Right lobe of liver (tissue), 6 donors: Measurements from ENCODE around the gene KARS1. TPM values are rescaled to one million over a fixed set of nuclear protein-coding genes. Genes with fewer than 3 reads are reported as not detected.
A peak's percentile ranks its signal among the peaks of the same experiment; 100 is the strongest.

Experiments used
- ATAC-seq, 4 donors: fragments of 200-7000 bp; cut with Tn5 transposase; one replicate each; pipeline ENCODE4 v1.9.1; 2020; ENCODE audit warnings: mild to moderate bottlenecking in 4 of 4, moderate library complexity in 4 of 4
- DNase-seq, 3 donors: peaks; one replicate each; pipeline ENCODE4 v3.0.0-alpha.2; 2020
- H3K27ac ChIP-seq, 3 donors: fragments of 200-600 bp; one replicate each; pipeline ENCODE4 v1.8.0; 2022
- H3K27me3 ChIP-seq, 2 donors: fragments of 200-600 bp; one replicate each; pipeline ENCODE4 v1.8.0; 2022
- H3K36me3 ChIP-seq, 4 donors: fragments of 200-600 bp; sonication (generic) in 1 of 4; one replicate each; pipeline versions ENCODE4 v1.5.1 to v1.8.0; 2017 to 2022; ENCODE audit warnings: control low read depth in 1 of 4
- H3K4me1 ChIP-seq, 4 donors: fragments of 200-600 bp; sonication (generic) in 1 of 4; one replicate each; pipeline versions ENCODE4 v1.5.1 to v1.8.0; 2017 to 2022; ENCODE audit warnings: control low read depth in 1 of 4
- H3K4me3 ChIP-seq, 3 donors: fragments of 200-600 bp; one replicate each; pipeline ENCODE4 v1.8.0; 2022
- H3K9me3 ChIP-seq, 4 donors: fragments of 200-600 bp; sonication (generic) in 1 of 4; one replicate each; pipeline versions ENCODE4 v1.5.1 to v1.8.0; 2017 to 2022; ENCODE audit warnings: control low read depth in 1 of 4
- CTCF ChIP-seq, 4 donors: fragments of 200-600 bp in 3 of 4; fragments of 450-650 bp in 1 of 4; IDR thresholded peaks; one replicate each; pipeline versions ENCODE4 v1.5.1 to v1.8.0; 2016 to 2022; ENCODE audit warnings: antibody characterized with exemption in 4 of 4, mild to moderate bottlenecking in 2 of 4
- POLR2A ChIP-seq: fragments of 450-650 bp; IDR thresholded peaks from one replicate; pipeline ENCODE4 v1.6.1; 2017; ENCODE audit warnings: antibody characterized with exemption, mild to moderate bottlenecking
- WGBS: methylation state at CpG from one replicate; pipeline ENCODE4 v1.1.6; 2018; ENCODE audit warnings: low coverage, low lambda C conversion rate; ENCODE audit not compliant: insufficient coverage; ENCODE audit errors: missing lambda C conversion rate; 5-methylcytosine and 5-hydroxymethylcytosine counted together
- intact Hi-C, 2 donors: fragments of 100-400 bp; cut with DNase I; formaldehyde crosslinking; loops; one replicate each; pipeline versions ENCODE4 v1.11.2 to v1.14.1; 2022
- total RNA-seq, 6 experiments: library from RNA; depleted of rRNA in 2 of 6; stranded (reverse); fragments of >200 nt in 2 of 6; fragmentation: NEBNext Ultra II Directional in 3 of 6; extraction: Animal tissue kit (Norgen Biotek cat#: 25700) in 3 of 6; gene quantifications; one replicate each; pipeline versions ENCODE4 v1.1.0 to v1.2.4, GENCODE V29; 2016 to 2023
- donor health status: DM: no; HTN: yes; CAD: no.
- donor health status: DM: no; HTN: no; CAD: no.
- donor health status: DM: no; HTN: no; CAD: no.
- donor health status: DM: no; HTN: yes; CAD: no.
- donor health status: DM: no; HTN: yes; CAD: no.

The KARS1 gene
- total RNA-seq, 6 experiments from 2014 or later, result 40.0 to 85.0 (median 53.8) TPM

DNA sequence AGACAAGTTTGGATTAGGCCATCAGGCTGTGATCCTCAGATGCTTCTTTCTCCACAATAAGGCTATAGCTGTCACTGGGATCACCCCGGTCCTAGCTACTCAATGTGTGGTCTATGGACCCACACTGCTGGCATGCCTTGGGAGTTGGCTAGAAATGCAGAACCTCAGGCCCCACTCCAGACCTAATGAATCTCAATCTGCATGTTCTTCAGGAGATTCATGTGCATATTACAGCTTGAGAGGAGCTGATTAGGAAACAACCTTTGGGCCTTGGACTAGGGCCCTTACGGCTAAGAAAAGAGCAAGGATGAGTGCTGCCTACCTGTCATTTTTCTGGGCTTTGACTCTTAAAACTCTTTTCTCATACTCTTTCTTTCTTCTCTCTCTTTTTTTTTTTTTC is 31.8 kb downstream of the KARS1 start:
- no peak overlapping the region for H3K4me3 ChIP-seq
- H3K27ac ChIP-seq, result no peak overlapping the region
- no peaks in the 10 kb centered on the region for H3K9me3 ChIP-seq
- no peaks in the 10 kb centered on the region for H3K27me3 ChIP-seq
- intact Hi-C loops, result no loop called here
- 100% methylated on average over 1 of the region's 2 CpGs for WGBS
- TF ChIP-seq POLR2A (no peak), CTCF (IDR thresholded peaks at IDR 0.05) (no peak)
- no peak for DNase-seq
- H3K4me1 ChIP-seq, result no peaks in the 10 kb centered on the region
- no peak for ATAC-seq
- H3K36me3 ChIP-seq, result peaks cover 0 to 47% (median 21%) of the 10 kb centered on the region in 4 donors

- peaks cover 0 to 54% (median 20%) of the 10 kb centered on the region in 4 donors for H3K36me3 ChIP-seq
- no peaks in the 10 kb centered on the region for H3K9me3 ChIP-seq
- H3K4me3 ChIP-seq, result no peak overlapping the region
- no peaks in the 10 kb centered on the region for H3K27me3 ChIP-seq
- TF ChIP-seq POLR2A (no peak), CTCF (IDR thresholded peaks at IDR 0.05) (no peak)
- DNase-seq (no peak), ATAC-seq (no peak)
- no peaks in the 10 kb centered on the region for H3K4me1 ChIP-seq
- 100% methylated on average over 3 of the region's 4 CpGs for WGBS
- no peak overlapping the region for H3K27ac ChIP-seq
- intact Hi-C loops, result no loop called here
Observed at GRCh38 chr16:75614066-75614897, 33.2 kb downstream of the KARS1 start.

- intact Hi-C loops, result no loop called here
- no CpG with 5 or more reads among the region's 1 CpG for WGBS
- H3K36me3 ChIP-seq, result peaks cover 0 to 48% (median 29%) of the 10 kb centered on the region in 4 donors
Observed at GRCh38 chr16:75606507-75606906, 41.0 kb downstream of the KARS1 start.

DNA sequence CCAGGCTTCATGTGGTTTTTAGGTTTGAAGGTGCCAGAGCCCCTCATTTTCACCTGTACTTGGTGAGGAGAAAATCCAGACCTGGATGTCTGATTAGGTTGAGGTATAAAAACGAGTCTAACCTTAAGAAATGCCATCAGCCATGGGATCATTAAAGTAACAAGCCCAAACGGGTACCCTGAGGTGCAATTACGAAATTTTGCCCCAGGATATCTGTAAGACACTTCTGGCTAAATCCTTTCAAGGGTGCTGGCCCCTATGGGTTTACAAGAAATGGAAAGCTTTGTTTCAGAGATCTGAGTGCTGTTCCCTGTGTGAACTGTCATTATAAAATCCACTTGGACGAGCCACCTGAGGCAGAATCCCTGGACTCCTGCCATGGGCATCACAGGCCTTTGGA is 44.2 kb downstream of the KARS1 start:
- Histone ChIP-seq H3K27me3 (no peaks in the 10 kb centered on the region), H3K36me3 (peaks cover 0 to 42% (median 28%) of the 10 kb centered on the region in 4 donors), H3K27ac (no peak overlapping the region), H3K9me3 (no peaks in the 10 kb centered on the region), H3K4me3 (no peak overlapping the region), H3K4me1 (no peaks in the 10 kb centered on the region)
- WGBS, result 82% methylated on average over 4 of the region's 4 CpGs
- DNase-seq, result peak in 1 of 3 donors; percentile 2
- TF ChIP-seq CTCF (IDR thresholded peaks at IDR 0.05) (no peak), POLR2A (no peak)
- intact Hi-C loops, result no loop called here
- no peak for ATAC-seq

More at GRCh38 chr16:75606507-75606906, 41.0 kb downstream of the KARS1 start:
- H3K9me3 ChIP-seq, result no peaks in the 10 kb centered on the region
- H3K27ac ChIP-seq, result no peak overlapping the region
- TF ChIP-seq POLR2A, result no peak
- no peaks in the 10 kb centered on the region for H3K4me1 ChIP-seq
- DNase-seq (no peak), ATAC-seq (no peak)
- no peaks in the 10 kb centered on the region for H3K27me3 ChIP-seq
- H3K4me3 ChIP-seq, result no peak overlapping the region
